ENCODE data around the gene ENOX2.

Gene ENOX2

DNA sequence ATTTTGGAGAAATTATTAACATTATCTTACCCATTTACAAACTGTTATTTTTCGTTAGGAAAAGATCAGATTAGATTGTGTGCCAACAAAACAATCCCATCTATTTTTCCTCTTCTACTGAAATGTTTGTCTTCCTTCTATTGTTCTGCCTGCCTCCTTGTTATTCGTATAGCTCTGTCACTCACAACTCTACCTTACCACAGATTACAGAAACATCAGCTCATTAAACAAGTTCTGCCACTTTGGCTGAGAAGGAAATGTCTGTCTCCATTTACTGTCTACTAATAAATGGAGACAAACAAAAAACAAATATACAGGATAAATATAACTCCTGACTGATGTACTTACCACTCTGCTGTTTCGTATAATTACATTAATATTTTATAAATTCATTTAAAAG lies 211.4 kb downstream of the ENOX2 start:
- no peak for DNase-seq

DNA sequence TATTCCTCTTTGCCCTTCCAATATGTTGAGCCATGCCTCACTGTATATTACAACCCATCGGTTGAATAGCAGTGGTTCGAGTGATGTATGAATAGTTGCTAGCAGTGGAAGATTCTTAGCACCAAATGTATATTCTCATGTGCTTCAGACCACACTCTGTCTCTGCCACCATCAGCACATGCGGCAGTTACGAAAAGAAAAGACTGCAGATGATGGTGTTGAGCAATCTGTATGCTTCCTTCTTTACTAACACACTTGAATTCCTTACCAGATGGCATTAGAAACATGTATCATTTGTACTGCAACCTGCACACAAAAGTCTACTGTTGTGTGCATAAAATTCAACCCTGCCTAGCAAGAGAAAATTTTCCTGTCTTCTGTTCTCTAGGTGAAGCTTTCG lies 214.6 kb downstream of the ENOX2 start:
- no peak for DNase-seq

DNA sequence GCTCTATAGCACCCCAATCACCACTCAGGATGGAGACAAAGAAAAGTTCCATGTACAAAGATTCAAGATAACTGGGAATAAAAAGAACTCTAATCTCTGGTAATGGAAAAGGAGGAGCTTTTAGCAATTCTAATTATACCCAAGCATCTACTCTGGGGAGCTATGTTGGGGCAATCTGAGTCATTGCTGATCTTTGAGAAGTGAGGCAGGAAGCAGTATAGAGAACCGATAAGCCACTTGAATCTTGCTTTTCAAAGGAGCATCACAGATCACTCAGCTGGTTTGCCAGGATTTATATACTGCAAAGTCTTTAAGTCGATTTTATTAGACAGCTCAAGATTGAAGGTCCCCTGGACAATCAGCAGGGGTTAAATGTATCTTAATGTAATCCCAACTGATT lies 220.0 kb downstream of the ENOX2 start:
- DNase-seq, result no peak

DNA sequence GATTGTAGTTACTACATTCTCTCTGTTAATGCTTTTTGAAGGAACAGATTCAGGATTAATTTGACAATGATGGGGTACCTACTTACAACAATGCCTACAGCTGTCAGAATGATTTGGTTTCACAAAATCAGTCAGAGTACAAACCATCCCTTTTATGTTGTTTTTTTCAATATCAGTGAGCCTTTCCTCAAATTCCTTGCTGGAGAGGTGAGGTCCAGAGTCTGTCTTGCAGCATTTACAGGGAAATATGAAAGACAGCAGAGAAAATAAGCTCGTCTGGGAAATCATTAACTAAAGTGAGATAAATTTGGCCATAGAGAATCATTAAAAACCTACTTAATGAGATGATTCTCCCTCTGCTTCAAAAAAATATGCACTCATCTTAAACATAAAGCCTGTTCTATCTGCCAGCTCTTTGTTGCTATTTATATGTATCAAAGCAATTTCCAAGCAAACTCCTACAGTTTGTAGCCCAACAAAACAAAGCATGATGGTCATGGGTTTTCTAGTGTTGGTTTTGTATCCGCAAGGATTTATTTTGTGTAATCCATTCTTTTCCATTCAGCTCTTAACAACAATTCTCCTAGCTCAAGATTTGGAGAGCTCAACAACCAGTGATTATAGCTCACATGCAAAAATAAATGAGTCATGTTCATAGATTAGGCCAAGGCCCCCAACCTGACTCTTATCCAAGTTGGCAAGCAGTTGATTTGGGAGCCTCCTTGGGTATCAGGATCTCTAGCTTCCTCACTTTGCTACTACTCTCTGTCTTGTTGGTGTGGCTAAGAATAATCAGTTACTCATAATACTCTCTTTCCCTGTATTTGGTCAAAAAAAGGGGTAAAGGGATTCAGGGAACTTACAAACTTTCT lies 222.6 kb downstream of the ENOX2 start:
- no peak for DNase-seq

DNA sequence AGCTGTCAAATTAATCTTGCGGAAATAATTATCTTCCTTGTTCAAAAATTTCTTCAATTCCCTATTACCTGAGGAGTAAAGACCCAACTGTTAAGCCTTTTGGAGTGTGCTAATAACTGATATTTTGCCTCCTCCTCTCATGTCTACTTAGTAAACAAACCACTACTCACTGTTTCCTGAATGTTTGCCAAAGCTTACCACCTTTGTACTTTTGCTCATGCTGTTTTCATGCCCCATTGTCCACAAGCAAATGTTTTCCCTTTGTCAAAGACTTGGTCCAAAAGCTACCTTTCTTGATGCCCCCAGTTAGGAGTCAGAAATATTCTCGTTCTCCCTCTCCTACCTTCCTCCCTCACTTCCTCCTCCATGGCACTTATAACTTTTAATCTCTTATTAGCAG lies 226.1 kb downstream of the ENOX2 start:
- DNase-seq, result no peak

DNA sequence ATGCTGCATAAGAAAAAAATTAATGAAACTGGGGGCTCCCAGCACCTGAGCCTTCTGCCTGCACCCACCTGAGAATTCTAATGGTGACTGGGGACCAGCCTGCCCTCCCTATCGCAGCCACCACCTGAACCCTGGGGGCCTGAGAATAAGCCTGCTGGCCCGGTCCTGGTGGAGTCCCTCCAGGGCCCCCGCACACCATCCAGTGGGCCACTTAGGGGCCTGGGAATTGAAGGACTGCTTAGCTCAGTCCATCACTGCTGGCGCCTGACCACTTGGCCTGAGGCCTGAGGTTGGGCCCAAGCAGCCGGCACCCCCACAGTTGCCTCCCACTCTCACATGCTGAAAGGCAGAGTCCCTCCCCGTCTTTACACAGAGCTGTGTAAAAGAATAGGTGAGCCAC lies 230.8 kb downstream of the ENOX2 start:
- DNase-seq, result no peak

DNA sequence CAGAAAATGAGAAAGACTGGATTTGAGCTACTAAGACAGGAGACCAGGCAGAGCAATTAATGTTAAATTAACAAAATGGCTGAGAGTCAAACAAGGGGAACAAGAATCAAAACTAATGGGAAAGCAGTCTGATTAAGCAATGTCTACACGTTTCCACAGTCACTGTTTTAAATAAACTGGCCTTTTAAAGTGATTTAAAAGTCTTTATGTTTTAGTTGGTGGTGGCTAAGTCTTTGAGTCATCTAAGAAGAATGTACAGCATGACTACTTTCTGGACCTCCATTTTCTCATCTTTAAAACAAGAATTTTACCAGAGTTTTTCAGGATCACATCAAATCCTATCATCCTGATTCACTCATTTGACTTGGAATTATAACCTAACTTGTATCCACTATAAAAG lies 233.8 kb downstream of the ENOX2 start:
- no peak for DNase-seq

DNA sequence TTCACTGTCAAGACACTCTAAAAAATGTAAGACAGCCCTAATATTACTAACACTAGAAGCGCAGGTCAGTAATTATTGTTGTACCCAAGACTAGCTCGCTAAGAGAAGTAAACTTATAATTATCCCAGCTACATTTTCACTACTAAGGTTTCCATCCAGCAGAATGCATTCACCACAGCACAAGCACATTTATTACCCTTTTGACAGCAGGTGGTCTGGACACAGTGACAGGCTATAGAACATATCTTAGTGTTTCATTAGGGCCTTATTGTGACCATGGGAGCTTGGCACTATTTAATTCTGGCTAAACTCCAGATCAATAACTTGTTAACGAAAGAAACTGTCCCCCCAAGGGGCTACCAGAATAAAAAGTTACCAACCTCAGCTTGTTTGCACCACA lies 237.7 kb downstream of the ENOX2 start:
- no peak for DNase-seq

DNA sequence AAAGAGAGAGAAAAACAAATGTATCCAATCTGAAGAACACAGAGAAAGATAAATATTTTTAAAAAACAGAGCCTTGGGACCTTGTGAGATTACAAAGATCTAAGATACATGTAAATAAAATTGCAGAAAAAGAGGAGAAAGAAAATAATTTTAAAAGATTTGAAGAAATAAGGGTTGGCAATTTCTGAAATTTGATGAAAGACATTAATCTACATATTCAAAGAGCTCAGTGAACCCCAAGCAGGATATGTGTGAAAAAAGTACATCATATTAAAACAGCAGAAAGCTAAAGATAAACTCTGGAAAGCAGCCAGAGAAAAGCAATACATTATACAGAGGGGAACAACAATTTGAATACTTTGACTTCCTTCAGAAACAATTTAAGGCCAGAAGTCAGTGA lies 244.7 kb downstream of the ENOX2 start:
- DNase-seq, result no peak

DNA sequence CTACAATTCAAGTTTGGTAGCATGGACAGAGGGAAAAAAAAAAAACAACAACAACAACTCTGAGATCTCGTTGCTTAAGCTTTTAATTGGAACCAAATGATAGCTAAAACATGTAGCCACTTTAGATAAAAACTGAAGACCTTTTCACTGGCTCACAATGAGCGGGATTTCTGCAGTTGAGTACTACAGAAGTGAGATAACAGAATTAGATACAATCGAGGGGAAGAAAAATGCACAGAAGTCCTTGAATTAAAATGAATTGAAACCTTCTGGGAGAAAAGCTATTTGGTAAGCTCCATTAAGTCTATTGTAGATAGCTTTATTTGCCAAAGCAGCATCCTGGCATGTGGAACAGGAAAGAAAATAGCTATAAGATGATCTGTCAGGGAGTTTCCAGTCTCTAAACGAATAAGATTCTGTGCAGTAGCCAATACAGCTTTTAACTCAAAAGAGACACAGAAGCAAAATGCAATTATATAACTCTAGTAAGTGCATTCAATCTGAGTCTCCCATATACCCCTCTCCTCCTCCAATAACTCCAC lies 248.5 kb downstream of the ENOX2 start:
- DNase-seq, result no peak

DNA sequence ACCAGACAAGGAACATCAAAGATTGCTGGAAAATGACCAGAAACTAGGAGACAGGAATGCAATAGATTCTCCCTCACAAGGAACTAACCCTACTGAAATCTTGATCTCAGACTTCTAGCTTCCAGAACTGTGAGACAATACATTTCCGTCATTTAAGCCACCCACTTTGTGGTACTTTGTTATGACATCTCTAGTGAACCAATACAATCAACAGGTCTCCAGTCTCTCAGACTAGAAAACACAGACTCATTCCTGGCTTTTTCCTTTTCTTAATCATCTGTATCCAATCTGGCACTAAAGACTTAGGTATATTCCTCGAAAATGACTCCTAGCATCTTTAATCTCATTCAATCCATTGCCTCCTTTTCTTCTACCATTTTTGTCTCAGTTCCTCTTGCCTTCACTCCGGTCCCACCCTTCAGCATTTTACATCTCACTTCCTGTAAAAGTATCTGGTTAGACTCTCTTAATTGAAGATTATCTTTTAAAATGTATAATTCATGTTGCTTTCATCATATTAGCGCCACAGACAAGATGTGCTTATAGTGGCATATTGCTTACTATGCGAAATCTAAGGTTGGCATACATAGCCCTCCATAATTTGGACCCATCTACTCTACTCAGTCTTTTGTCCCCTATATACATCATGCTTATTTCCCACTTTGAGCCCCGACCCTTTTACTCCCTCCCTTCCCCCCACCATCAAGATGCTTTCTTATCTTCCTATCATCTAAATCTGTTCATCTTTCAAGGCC lies 250.0 kb downstream of the ENOX2 start:
- no peak for DNase-seq

DNA sequence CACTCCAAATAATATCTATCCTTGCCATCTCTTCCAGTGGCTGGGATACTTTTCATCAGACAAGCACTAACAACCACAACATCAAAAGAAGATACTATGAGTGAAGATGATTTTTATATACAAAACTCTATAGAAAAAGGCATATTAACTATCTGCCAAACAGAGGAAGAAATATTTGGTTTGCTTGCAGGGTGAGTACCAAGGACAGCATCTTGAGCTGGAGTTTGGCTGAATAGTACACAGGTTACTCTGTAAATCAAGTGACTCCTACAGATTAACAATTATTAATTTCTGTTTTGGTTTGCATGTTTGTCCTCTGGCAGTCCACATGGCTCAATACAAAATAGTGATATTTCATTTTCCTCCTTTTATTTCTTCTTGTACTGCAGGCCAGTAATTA lies 253.3 kb downstream of the ENOX2 start:
- DNase-seq, result no peak

DNA sequence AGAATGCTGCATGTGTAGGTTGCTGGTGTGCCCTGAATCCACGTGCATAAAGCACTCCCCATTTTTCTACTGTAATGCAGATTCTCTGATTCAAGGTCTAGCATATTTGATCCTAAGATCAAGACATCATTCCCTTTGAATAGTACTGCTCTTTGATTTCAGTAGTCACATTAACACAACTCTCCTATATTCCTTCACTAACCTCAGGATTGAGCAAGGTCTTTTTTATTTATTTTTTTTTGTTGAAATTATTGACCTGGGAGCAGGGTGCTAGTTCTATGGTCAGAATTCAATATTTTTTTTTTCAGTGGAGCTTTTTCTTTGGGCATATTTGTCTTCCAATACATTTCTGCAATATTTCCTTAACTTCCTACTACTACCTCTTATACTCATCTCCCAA lies 255.5 kb downstream of the ENOX2 start:
- DNase-seq, result no peak

DNA sequence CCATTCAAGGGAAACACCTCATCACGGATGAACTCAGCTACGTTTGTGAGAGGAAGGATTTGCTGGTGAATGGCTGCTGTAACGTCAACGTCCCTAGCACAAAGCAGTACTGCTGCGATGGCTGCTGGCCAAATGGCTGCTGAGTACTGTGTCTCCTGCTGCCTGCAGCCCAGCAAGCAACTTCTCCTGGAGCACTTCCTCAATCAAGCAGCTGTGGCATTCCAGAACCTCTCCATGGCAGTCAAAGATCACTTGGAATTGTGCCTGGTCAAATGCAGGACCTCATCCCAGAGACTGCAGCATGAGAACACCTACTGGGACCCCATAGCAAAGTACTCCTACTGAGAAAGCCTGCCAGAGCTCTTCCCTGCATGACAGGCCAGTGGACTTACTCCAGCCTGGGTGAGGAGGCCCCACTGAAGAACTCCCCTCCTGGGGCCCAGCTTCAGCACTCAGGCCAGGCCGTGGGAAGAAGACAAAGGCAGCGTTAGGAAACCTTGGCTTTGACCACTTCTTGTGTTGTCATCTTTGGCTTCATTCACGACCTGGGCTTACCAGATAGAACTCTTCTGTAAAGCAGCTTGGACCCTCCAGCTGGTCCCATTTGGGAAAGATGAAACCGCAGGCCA lies 256.9 kb downstream of the ENOX2 start:
- DNase-seq, result no peak

DNA sequence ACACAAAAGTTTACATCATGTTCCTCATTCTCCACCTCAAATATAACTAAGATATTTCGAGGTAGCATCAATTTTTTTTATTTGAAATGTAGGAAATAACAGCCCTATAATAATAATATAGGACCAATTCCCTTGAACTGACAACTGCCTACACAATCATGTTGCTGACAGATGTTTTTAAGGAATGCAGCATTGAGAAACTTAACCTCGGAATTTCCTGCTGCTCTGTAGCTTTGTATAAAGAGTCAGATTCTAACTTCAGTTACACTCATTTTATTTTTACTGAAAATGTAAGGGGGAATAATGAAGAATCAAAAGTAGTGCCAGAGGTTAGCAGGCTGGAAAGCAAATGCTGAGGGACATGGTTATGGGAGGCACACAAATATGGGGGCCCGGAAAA lies 265.4 kb downstream of the ENOX2 start:
- DNase-seq, result no peak

DNA sequence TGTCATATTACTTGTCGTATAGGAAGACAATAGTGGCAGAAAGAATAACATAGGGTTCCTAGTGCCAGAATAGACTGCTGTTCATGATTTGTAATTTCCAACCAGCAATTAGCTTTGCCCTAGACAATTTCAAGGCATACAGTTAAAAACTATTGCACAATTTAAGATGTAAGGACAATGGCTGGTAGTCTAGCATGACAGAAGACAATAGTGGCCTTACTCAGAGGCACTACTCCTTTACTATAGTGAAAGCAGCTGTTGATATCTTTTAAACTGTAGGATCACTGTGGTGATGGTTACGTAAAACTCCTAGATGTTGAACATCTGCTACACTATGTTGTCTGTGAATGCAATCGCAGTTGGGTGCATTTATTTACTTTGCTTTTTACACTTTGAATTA lies 266.7 kb downstream of the ENOX2 start:
- no peak for DNase-seq

DNA sequence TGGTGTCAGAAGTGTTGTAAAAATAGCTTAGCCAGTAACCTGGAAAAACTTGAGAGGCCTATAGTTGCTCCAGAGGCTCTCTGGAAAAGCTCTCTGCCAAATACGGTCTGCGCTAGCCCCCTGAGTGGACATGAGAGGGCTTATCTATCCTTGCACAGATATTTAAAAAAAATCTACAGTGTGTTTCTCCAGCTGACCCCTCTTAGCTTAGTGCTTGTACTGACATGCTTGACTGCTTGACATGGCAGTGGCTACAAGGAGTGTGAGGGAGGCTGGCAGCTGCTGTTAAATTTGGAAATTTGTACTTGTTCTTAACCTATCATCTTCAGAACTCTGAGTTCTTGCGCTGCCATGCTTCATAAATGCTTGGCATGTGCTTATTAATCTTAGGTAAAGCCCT lies 272.0 kb downstream of the ENOX2 start:
- no peak for DNase-seq

DNA sequence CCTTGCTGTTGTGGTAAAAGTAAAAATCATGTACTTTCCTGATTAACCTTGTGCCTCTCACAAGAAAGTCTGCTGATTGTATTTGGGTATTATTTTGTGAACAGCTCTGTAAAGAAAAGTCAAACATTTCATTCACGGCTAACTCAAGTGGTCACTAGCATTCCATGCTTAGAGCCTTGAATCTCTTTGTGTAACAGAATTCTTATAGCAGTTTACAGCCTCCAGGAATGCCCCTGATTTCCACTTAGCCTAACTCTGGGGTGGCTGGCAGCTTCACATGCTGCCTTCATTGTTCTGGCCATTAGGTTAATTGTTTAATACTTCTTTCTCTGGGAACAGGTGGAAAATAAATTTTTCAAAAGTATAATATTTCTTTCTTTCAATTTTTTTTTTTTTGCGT lies 274.5 kb downstream of the ENOX2 start:
- DNase-seq, result no peak

DNA sequence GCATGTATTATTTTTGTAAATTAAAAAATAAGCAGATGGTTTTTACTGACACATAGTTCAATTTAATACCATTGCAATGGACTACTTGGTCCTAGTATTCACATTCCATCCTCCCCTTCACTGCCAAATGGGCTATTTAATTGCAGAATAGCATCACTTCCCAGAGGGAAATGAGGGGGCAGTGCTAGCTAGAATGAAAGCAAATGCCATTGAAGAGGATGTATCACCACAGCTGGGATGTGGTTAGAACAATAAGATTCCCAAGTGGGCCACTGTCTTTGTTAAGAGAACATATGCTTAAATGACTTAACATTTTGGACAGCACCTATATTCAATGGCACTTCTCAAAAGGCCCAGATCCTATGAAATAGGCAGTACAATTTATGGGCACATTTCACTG lies 276.5 kb downstream of the ENOX2 start:
- DNase-seq, result no peak

DNA sequence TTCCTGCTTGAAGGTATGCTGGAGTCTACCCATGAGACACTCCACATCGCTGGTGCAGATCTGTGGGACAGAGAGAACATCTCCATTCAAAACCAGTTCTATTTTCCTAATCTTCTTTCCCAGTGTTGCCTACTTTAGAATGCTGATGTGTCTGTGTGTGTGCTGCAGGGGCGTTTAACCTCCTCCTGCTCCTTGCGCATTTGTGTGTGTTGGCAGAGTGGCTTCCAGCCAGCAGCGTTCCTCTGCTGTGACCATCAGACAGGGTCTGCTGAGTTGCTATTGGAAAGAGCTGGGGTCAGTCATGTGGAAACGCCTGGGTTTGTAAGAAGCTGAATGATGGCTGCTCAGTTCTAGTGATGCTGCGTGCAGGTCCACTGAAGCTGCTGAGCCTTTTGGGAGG lies 277.6 kb downstream of the ENOX2 start:
- no peak for DNase-seq

DNA sequence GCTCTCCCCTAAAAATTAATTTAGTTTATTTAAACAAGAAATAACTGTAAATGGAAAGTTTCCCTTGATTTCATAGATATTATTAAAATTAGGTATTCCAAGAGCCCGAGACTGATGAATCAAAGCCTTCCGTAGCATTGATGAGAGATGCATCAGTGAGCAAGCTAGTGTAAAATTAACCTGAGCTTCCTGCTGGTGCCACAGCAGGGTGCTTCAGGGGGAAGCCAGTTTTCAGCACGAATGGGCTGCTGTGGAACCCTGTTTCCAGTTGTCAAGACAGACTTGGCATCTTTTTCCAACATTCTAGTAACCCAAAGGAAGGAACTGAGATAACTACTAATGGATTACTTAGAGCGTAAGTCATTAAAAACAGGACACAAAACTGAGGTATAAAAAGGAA lies 279.5 kb downstream of the ENOX2 start:
- no peak for DNase-seq

DNA sequence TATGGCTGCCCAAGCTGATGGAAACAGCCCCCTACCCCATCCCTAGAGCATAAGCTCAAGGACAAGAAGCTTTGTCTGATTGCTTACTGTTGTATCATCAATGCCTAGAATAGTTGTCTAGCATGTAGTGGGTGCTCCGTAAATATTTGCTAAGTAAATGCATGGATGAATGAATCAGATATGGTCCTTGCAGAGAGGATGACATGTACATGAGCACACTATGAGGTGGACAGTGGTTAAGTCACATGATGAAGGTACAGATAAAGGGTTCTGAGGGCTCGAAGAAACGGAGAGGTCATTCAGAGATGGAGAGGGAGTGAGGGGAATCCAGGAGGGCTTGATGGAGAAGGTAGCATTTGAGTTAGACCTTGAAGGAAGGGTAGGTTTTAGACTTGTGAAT lies 287.1 kb downstream of the ENOX2 start:
- no peak for DNase-seq

DNA sequence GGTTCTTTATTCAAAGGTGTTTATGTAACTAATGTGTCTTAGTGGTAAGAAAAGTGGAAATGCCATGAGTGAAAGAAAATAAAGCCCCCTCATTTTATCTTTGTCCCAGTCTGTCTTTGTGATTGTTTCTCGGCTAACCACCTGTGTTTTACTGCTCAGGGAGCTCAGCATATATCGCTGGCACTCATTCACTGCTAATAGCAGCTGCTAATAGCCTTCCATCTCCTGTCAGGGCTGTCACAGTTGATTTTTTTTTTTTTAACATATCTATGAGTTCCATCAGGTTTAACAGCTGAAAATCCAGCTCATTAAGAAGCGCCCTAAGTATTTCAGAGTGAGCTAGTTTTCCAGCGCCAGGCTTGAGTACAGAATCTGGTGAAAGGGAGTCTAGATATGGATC lies 295.6 kb downstream of the ENOX2 start:
- DNase-seq, result no peak

DNA sequence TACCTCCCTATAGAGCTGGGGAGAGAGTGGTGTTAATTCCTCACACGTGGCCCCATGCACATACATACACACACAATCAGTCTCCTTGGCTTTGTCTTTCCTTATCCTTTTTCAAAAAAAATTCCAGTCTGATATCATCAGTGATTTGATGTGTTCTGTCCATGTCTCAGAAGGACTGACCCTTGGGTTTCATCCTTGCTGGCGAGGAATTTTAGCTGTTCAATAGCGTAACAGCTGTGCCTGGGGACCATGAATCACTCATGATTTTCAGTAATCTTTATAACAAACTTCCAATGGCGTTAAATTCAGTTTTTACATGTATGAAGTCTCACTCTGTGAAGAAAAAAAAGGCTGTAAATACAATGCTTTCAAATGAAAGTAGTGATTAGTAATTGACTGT lies 296.6 kb downstream of the ENOX2 start:
- no peak for DNase-seq
